ENCODE results near the gene TPPP.
"Not testable (repeated sequence)": the region's sequence is repeated elsewhere in the genome, so short reads cannot be mapped to it uniquely, and the experiment has no call there.

TPPP gene

DNA sequence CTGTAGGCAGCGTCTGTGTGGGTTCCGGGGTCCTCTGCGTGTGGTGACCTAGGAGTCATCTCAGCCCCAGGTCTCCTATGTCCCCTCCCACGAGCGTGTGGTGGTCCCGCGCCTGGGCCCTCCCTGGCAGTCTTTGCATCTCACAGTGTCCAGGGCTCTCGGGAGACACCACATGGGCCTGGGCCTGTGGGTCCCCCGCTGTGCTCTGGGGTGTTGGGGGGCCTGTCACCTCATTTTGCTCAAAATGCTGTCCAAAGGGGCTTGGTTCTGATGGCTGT, 54.0 kb downstream of the TPPP start:
- no peaks in the 10 kb centered on the region for H3K27me3 ChIP-seq (ENCODE audit: low read depth, low read length)
- peaks cover 3 to 54% of the 10 kb centered on the region in 2 donors for H3K36me3 ChIP-seq (ENCODE audit: control insufficient read depth in 1 of 2, insufficient read depth in 2 of 2, low read length in 2 of 2)
- H3K4me3 ChIP-seq (ENCODE audit: low read depth in 1 of 2, low read length in 2 of 2) = no peak overlapping the region
- no peaks in the 10 kb centered on the region for H3K4me1 ChIP-seq (ENCODE audit: control insufficient read depth in 1 of 2, insufficient read depth in 2 of 2, low read length in 2 of 2)
- no peaks in the 10 kb centered on the region for H3K9me3 ChIP-seq (ENCODE audit: control insufficient read depth in 1 of 2, low read length in 2 of 2)
- no peak overlapping the region for H3K27ac ChIP-seq (ENCODE audit: low read length)

GRCh38 chr5:638501-639252, 54.5 kb downstream of the TPPP start:
- Histone ChIP-seq H3K9me3 (ENCODE audit: control insufficient read depth in 1 of 2, low read length in 2 of 2) (no peaks in the 10 kb centered on the region), H3K27me3 (ENCODE audit: low read depth, low read length) (no peaks in the 10 kb centered on the region), H3K27ac (ENCODE audit: low read length) (no peak overlapping the region), H3K4me1 (ENCODE audit: control insufficient read depth in 1 of 2, insufficient read depth in 2 of 2, low read length in 2 of 2) (no peaks in the 10 kb centered on the region), H3K36me3 (ENCODE audit: control insufficient read depth in 1 of 2, insufficient read depth in 2 of 2, low read length in 2 of 2) (peaks cover 3 to 54% of the 10 kb centered on the region in 2 donors), H3K4me3 (ENCODE audit: low read depth in 1 of 2, low read length in 2 of 2) (no peak overlapping the region)

DNA sequence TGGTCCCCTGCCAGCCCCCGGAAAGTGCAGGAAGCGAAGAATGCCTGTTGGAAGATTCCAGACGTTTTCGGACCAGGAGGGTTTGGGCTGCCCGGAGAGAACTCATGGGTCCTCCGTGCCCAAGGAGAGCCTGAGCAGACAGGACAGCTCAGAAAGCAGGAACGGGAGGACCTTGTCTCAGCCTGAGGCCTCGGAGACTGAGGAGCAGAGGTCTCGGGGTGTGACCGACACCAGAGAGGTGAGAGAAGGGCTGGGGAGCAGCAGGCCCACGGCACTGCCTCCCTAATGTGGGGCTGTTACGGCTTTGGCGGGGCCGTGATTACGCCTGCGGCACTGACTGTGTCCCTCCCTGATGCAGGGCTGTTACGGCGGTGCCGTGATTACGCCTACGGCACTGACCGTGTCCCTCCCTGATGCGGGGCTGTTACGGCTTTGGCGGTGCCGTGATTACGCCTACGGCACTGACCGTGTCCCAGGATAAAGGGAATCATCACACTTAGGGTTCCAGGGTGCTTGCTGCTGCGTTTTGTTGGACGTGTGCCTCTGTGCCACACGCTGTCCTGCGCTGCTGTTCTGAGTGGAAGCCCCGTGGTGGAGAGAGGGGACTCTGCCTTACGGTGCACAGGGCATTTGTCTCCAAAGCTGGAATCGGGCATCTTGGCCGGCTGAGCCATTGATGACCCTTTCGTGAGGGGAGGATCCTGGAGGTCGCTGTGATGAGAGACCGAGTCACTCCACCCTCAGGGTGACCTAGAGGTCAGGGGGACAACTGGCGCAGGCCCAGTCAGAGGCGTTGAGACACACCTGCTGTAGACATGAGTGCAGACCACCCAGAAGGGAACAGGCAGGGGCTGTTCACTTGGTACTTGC, 55.3 kb downstream of the TPPP start:
- Histone ChIP-seq H3K4me3 (ENCODE audit: low read depth in 1 of 2, low read length in 2 of 2) (no peak overlapping the region), H3K36me3 (ENCODE audit: control insufficient read depth in 1 of 2, insufficient read depth in 2 of 2, low read length in 2 of 2) (peaks cover 3 to 54% of the 10 kb centered on the region in 2 donors), H3K9me3 (ENCODE audit: control insufficient read depth in 1 of 2, low read length in 2 of 2) (no peaks in the 10 kb centered on the region), H3K27ac (ENCODE audit: low read length) (no peak overlapping the region), H3K27me3 (ENCODE audit: low read depth, low read length) (no peaks in the 10 kb centered on the region), H3K4me1 (ENCODE audit: control insufficient read depth in 1 of 2, insufficient read depth in 2 of 2, low read length in 2 of 2) (no peaks in the 10 kb centered on the region)

GRCh38 chr5:636951-637350, 56.2 kb downstream of the TPPP start:
- H3K27ac ChIP-seq (ENCODE audit: low read length) = no peak overlapping the region
- H3K27me3 ChIP-seq (ENCODE audit: low read depth, low read length) = no peaks in the 10 kb centered on the region
- H3K36me3 ChIP-seq (ENCODE audit: control insufficient read depth in 1 of 2, insufficient read depth in 2 of 2, low read length in 2 of 2) = peaks cover 3 to 45% of the 10 kb centered on the region in 2 donors
- no peaks in the 10 kb centered on the region for H3K4me1 ChIP-seq (ENCODE audit: control insufficient read depth in 1 of 2, insufficient read depth in 2 of 2, low read length in 2 of 2)
- H3K9me3 ChIP-seq (ENCODE audit: control insufficient read depth in 1 of 2, low read length in 2 of 2) = no peaks in the 10 kb centered on the region
- H3K4me3 ChIP-seq (ENCODE audit: low read depth in 1 of 2, low read length in 2 of 2) = no peak overlapping the region

DNA sequence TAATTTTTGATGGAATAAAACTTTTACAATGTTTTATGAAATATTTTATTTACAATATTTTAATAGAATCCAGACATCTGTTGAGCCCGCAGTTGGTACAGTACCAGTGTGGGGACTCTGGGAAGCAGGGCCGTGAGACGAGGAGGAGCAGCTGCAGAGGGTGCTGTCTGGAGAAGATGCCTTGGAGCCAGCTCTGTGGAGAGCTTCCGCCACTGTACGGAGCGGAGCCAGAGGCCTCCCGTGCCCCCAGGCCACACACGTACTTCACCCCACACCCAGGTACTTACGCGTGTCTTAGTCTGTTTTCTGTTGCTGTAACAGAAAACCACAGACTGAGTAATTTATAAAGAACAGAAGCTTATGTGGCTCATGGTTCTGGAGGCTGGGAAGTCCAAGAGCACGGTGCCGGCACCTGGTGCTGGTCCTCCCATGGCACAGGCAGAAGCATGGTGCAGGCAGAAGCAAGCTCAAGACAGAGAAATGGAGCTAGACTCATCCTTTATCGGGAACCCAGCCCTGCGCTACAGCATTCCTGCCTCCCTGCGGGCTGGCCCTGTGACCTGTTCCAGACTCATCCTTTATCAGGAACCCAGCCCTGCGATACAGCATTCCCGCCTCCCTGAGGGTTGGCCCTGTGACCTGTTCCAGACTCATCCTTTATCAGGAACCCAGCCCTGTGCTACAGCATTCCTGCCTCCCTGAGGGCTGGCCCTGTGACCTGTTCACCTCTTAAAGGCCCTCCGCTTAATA, 57.7 kb downstream of the TPPP start:
- Histone ChIP-seq H3K36me3 (ENCODE audit: control insufficient read depth in 1 of 2, insufficient read depth in 2 of 2, low read length in 2 of 2) (peaks cover 3 to 37% of the 10 kb centered on the region in 2 donors), H3K4me1 (ENCODE audit: control insufficient read depth in 1 of 2, insufficient read depth in 2 of 2, low read length in 2 of 2) (no peaks in the 10 kb centered on the region), H3K27me3 (ENCODE audit: low read depth, low read length) (no peaks in the 10 kb centered on the region), H3K4me3 (ENCODE audit: low read depth in 1 of 2, low read length in 2 of 2) (no peak overlapping the region), H3K27ac (ENCODE audit: low read length) (no peak overlapping the region), H3K9me3 (ENCODE audit: control insufficient read depth in 1 of 2, low read length in 2 of 2) (no peaks in the 10 kb centered on the region)

GRCh38 chr5:634191-634590, 59.0 kb downstream of the TPPP start:
- no peaks in the 10 kb centered on the region for H3K4me1 ChIP-seq (ENCODE audit: control insufficient read depth in 1 of 2, insufficient read depth in 2 of 2, low read length in 2 of 2)
- no peaks in the 10 kb centered on the region for H3K9me3 ChIP-seq (ENCODE audit: control insufficient read depth in 1 of 2, low read length in 2 of 2)
- H3K36me3 ChIP-seq (ENCODE audit: control insufficient read depth in 1 of 2, insufficient read depth in 2 of 2, low read length in 2 of 2) = peaks cover 3 to 33% of the 10 kb centered on the region in 2 donors
- H3K27ac ChIP-seq (ENCODE audit: low read length) = no peak overlapping the region
- no peak overlapping the region for H3K4me3 ChIP-seq (ENCODE audit: low read depth in 1 of 2, low read length in 2 of 2)
- no peaks in the 10 kb centered on the region for H3K27me3 ChIP-seq (ENCODE audit: low read depth, low read length)

DNA sequence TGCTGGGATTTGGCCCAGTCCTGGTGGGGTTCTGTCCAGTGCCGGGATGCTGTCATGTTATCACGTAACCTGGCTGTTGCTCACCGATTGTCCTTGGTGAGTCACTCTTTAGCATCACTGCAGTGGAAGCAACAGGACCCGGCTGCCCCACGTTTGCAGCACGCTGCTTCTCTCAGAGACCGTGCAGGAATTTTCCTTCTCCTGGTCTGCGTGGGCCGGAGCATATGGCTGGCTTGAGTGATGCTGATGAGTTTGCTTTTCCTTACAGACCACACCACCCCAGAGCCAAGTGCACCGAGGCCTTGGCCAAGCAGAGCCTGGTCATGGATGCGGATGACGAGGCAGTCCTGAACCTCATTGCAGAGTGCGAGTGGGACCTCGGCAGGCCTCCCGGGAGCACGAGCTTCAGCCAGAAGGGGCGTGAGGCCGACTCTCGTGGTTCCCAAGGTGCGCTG, 59.6 kb downstream of the TPPP start:
- Histone ChIP-seq H3K36me3 (ENCODE audit: control insufficient read depth in 1 of 2, insufficient read depth in 2 of 2, low read length in 2 of 2) (peaks cover 3 to 33% of the 10 kb centered on the region in 2 donors), H3K27ac (ENCODE audit: low read length) (no peak overlapping the region), H3K4me1 (ENCODE audit: control insufficient read depth in 1 of 2, insufficient read depth in 2 of 2, low read length in 2 of 2) (no peaks in the 10 kb centered on the region), H3K9me3 (ENCODE audit: control insufficient read depth in 1 of 2, low read length in 2 of 2) (no peaks in the 10 kb centered on the region), H3K27me3 (ENCODE audit: low read depth, low read length) (no peaks in the 10 kb centered on the region), H3K4me3 (ENCODE audit: low read depth in 1 of 2, low read length in 2 of 2) (no peak overlapping the region)

- not testable (repeated sequence) for H3K9me3 ChIP-seq (ENCODE audit: control insufficient read depth in 1 of 2, low read length in 2 of 2); H3K4me1 ChIP-seq (ENCODE audit: control insufficient read depth in 1 of 2, insufficient read depth in 2 of 2, low read length in 2 of 2); H3K4me3 ChIP-seq (ENCODE audit: low read depth in 1 of 2, low read length in 2 of 2); H3K27me3 ChIP-seq (ENCODE audit: low read depth, low read length); H3K27ac ChIP-seq (ENCODE audit: low read length)
- H3K36me3 ChIP-seq (ENCODE audit: control insufficient read depth in 1 of 2, insufficient read depth in 2 of 2, low read length in 2 of 2) = peaks cover 0 to 22% of the 10 kb centered on the region in 2 donors
These were observed 64.6 kb downstream of the TPPP start for GRCh38 chr5:628351-629205.

- Histone ChIP-seq H3K27ac (ENCODE audit: low read length) (no peak overlapping the region), H3K4me3 (ENCODE audit: low read depth in 1 of 2, low read length in 2 of 2) (no peak overlapping the region), H3K9me3 (ENCODE audit: control insufficient read depth in 1 of 2, low read length in 2 of 2) (no peaks in the 10 kb centered on the region), H3K4me1 (ENCODE audit: control insufficient read depth in 1 of 2, insufficient read depth in 2 of 2, low read length in 2 of 2) (no peaks in the 10 kb centered on the region), H3K36me3 (ENCODE audit: control insufficient read depth in 1 of 2, insufficient read depth in 2 of 2, low read length in 2 of 2) (peaks cover 0 to 22% of the 10 kb centered on the region in 2 donors), H3K27me3 (ENCODE audit: low read depth, low read length) (no peaks in the 10 kb centered on the region)
These were observed 65.3 kb downstream of the TPPP start for GRCh38 chr5:627840-628239.

DNA sequence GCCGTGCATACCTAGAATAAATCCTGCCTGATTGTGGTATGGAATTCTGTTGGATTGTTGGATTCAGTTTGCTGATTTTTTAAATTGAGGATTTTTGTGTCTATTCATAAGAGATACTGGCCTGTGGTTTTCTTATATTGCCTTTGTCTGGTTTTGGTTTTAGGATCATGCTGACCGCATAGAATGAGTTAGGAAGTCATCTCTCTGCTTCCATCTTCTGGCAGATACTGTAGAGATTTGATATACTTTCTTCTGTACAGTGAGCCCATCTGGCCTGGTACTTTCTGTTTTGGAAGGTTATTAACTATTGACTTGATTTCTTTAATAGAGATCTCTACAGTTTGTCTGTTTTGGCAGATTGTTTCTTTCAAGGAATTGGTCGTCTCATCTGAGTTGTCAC, 66.3 kb downstream of the TPPP start:
- Histone ChIP-seq H3K27me3 (ENCODE audit: low read depth, low read length) (no peaks in the 10 kb centered on the region), H3K36me3 (ENCODE audit: control insufficient read depth in 1 of 2, insufficient read depth in 2 of 2, low read length in 2 of 2) (peaks cover 0 to 27% of the 10 kb centered on the region in 2 donors), H3K4me1 (ENCODE audit: control insufficient read depth in 1 of 2, insufficient read depth in 2 of 2, low read length in 2 of 2) (no peaks in the 10 kb centered on the region), H3K27ac (ENCODE audit: low read length) (no peak overlapping the region), H3K4me3 (ENCODE audit: low read depth in 1 of 2, low read length in 2 of 2) (no peak overlapping the region), H3K9me3 (ENCODE audit: control insufficient read depth in 1 of 2, low read length in 2 of 2) (no peaks in the 10 kb centered on the region)

Data from muscle layer of duodenum (tissue), 2 donors.